OCI-LY7 (cell line): Measurements from ENCODE around the gene GGT6. TPM values are rescaled to one million over a fixed set of nuclear protein-coding genes. Genes with fewer than 3 reads are reported as not detected.
A peak's percentile ranks its signal among the peaks of the same experiment; 100 is the strongest.

ENCODE experiments used
- BruUV-seq: library from RNA; stranded (reverse); fragments of 400-500 nt; replicated peaks from 2 replicates; lab custom pipeline; 2021; lab: Mats Ljungman, UMichigan
- CTCF ChIA-PET: fragments of 300-600 bp; sonication (Branson Sonifier 250); formaldehyde crosslinking; loops from one replicate; lab custom pipeline; 2022; ENCODE audit warnings: antibody characterized with exemption; ENCODE audit not compliant: unreplicated experiment; lab: Charles Lee
- POLR2A ChIA-PET: fragments of 300-600 bp; sonication (Branson Sonifier 250); formaldehyde crosslinking; loops from one replicate; lab custom pipeline; 2022; ENCODE audit warnings: antibody characterized with exemption; lab: Charles Lee
- DNase-seq: peaks from one replicate; pipeline ENCODE4 v3.0.0-alpha.2; 2015; ENCODE audit warnings: low spot score
- H2AFZ ChIP-seq: fragments of 200-600 bp; sonication (generic), shearing (Covaris generic); 2 replicates; pipeline ENCODE4 v1.6.1; 2014; ENCODE audit warnings: mild to moderate bottlenecking, antibody characterized with exemption, low read length, moderate library complexity
- H3K27ac ChIP-seq: fragments of 200-600 bp; sonication (generic); 2 replicates; pipeline ENCODE4 v1.5.1; 2014; ENCODE audit warnings: mixed run types, low read depth, mild to moderate bottlenecking, moderate library complexity, low read length, inconsistent platforms; ENCODE audit not compliant: poor library complexity, severe bottlenecking
- H3K36me3 ChIP-seq: fragments of 200-600 bp; sonication (generic); 2 replicates; pipeline ENCODE4 v1.6.1; 2014; ENCODE audit warnings: mild to moderate bottlenecking, antibody characterized with exemption, low read length, moderate library complexity, mixed read lengths; ENCODE audit not compliant: insufficient read depth
- H3K4me1 ChIP-seq: fragments of 200-600 bp; sonication (generic); 2 replicates; pipeline ENCODE4 v1.5.1; 2014; ENCODE audit warnings: mild to moderate bottlenecking, low read length; ENCODE audit not compliant: insufficient read depth, poor library complexity, severe bottlenecking
- H3K4me2 ChIP-seq: fragments of 200-600 bp; sonication (generic); 2 replicates; pipeline ENCODE4 v1.6.1; 2014; ENCODE audit warnings: mild to moderate bottlenecking, low read length
- H3K4me3 ChIP-seq: fragments of 200-600 bp; sonication (generic); 2 replicates; pipeline ENCODE4 v1.5.1; 2014; ENCODE audit warnings: mild to moderate bottlenecking, low read depth, low read length; ENCODE audit not compliant: poor library complexity, severe bottlenecking
- H3K79me2 ChIP-seq: fragments of 200-600 bp; sonication (generic); 2 replicates; pipeline ENCODE4 v1.6.1; 2016; ENCODE audit warnings: low read depth, mild to moderate bottlenecking, low read length, moderate library complexity, mixed read lengths; ENCODE audit not compliant: insufficient read depth
- H3K9me2 ChIP-seq: fragments of 200-600 bp; sonication (generic); 2 replicates; pipeline ENCODE4 v1.6.1; 2016; ENCODE audit warnings: mild to moderate bottlenecking, low read length, mixed read lengths; ENCODE audit not compliant: insufficient read depth
- H3K9me3 ChIP-seq: fragments of 200-600 bp; sonication (generic); 2 replicates; pipeline ENCODE4 v1.6.1; 2014; ENCODE audit warnings: mild to moderate bottlenecking, mixed run types, low read length, mixed read lengths
- H4K20me1 ChIP-seq: fragments of 200-600 bp; sonication (generic); 2 replicates; pipeline ENCODE4 v1.6.1; 2014; ENCODE audit warnings: mild to moderate bottlenecking, antibody characterized with exemption, low read length, moderate library complexity, mixed read lengths; ENCODE audit not compliant: insufficient read depth
- CTCF ChIP-seq: fragments of 200-600 bp; sonication (generic); conservative IDR thresholded peaks from 2 replicates; pipeline ENCODE4 v1.5.1; 2014; ENCODE audit warnings: mild to moderate bottlenecking, antibody characterized with exemption, low read length, moderate library complexity, mixed read lengths
- EZH2phosphoT487 ChIP-seq: fragments of 200-600 bp; sonication (generic); IDR thresholded peaks from 2 replicates; pipeline ENCODE4 v1.6.1; 2018; ENCODE audit warnings: low read depth, borderline replicate concordance, mild to moderate bottlenecking, mixed run types, antibody characterized with exemption, low read length, moderate library complexity, mixed read lengths
- intact Hi-C: fragments of 100-400 bp; cut with micrococcal nuclease; formaldehyde crosslinking; loops from one replicate; pipeline ENCODE4 v1.10.0; 2022; ENCODE audit not compliant: unreplicated experiment
- total RNA-seq, 2 experiments: library from RNA; depleted of rRNA in 1 of 2; stranded (reverse); fragments of >200 nt in 1 of 2; shearing (Covaris generic) in 1 of 2; gene quantifications; 2 replicates each; pipeline ENCODE4 v1.2.3, GENCODE V29; 2014 to 2022

The GGT6 gene
- total RNA-seq, 2 experiments from 2014 or later: not detected

DNA sequence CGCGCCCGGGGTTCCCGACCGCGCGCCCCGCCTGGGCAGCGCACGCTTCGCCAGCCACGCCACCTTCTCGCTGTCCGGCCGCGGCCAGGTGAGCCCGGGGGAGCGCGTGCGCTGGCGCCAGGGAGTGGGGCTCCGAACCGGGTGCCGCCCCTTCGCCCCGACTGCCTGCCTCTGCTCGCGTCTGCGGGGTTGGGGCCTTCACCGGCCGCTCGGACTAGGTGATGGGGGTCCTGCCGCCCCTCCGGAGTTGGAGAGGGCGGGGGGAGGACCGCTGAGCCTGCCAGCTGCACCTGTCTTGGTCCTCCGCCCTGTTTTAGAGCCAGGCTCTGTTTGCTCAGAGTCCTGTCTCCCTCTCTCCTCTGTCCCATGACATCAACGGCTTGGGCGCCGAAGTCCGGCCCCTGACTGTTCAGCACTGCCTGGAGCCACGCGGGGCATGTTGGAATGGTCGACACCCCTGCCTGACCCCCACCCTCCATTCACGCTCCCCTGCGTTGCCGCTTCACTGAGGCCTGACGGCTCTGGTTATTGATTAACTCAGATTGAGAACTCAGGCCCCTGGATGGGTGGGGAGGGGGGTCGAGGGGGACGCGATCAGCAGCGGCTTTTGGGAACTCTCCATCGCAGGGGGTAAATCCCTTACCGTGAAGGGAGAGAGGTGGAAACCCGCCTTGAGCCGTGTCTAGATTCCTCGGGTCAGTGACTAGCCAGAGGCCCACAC, 24.7 kb upstream of the GGT6 start:
- Histone ChIP-seq H2AFZ (no peak overlapping the region), H3K79me2 (no peaks in the 10 kb centered on the region), H3K9me3 (no peaks in the 10 kb centered on the region), H4K20me1 (no peaks in the 10 kb centered on the region), H3K9me2 (no peaks in the 10 kb centered on the region), H3K27ac (no peak overlapping the region), H3K4me2 (no peak overlapping the region), H3K4me3 (no peak overlapping the region), H3K36me3 (no peaks in the 10 kb centered on the region), H3K4me1 (no peaks in the 10 kb centered on the region)
- BruUV-seq: no TSS peak
- ChIA-PET CTCF (no interaction called here), POLR2A (no interaction called here)
- DNase-seq: no peak
- TF ChIP-seq EZH2phosphoT487 (no peak), CTCF (no peak)
- intact Hi-C loops: no loop called here

GRCh38 chr17:4584101-4584916, 23.9 kb upstream of the GGT6 start, which contains the start of gene SMTNL2:
SMTNL2 (plus strand) TSS chr17:4584529; CDS start chr17:4584606, 77 bp downstream.
- Histone ChIP-seq H3K4me2 (no peak within 1 kb of the TSS), H3K36me3 (no peaks in the 10 kb centered on the region), H3K9me3 (no peaks in the 10 kb centered on the region), H3K79me2 (no peaks in the 10 kb centered on the region), H2AFZ (no peak within 1 kb of the TSS), H3K27ac (no peak within 1 kb of the TSS), H3K4me1 (no peaks in the 10 kb centered on the region), H3K4me3 (no peak within 1 kb of the TSS), H3K9me2 (no peaks in the 10 kb centered on the region), H4K20me1 (no peaks in the 10 kb centered on the region)
- CTCF ChIA-PET: no interaction called here
- intact Hi-C loops: no loop called here
- POLR2A ChIA-PET: no interaction called here
- no peak for TF ChIP-seq EZH2phosphoT487
- no peak for TF ChIP-seq CTCF
- DNase-seq: no peak
- BruUV-seq: no TSS peak

DNA sequence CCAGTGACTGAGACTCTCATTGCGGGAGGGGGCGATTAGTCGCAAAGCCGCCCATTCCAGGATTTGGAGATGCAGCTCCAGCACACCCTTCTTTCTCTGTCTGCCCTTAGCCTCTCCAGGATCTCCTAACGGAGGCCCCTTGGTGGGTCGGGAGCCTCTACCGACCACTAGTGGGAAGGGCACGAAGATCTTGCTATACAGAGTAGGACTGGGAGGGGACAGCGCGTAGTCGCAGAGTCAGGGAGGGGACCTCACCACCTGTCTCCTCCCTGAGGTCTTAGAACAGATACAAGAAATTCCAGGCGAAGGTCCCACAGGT, 23.4 kb upstream of the GGT6 start:
- Histone ChIP-seq H3K36me3 (no peaks in the 10 kb centered on the region), H3K4me1 (no peaks in the 10 kb centered on the region), H3K9me2 (no peaks in the 10 kb centered on the region), H3K27ac (no peak overlapping the region), H3K79me2 (no peaks in the 10 kb centered on the region), H3K4me3 (no peak overlapping the region), H3K9me3 (no peaks in the 10 kb centered on the region), H2AFZ (no peak overlapping the region), H4K20me1 (no peaks in the 10 kb centered on the region), H3K4me2 (no peak overlapping the region)
- POLR2A ChIA-PET: no interaction called here
- peak; percentile 11 for DNase-seq
- CTCF ChIA-PET: no interaction called here
- intact Hi-C loops: no loop called here
- BruUV-seq: no TSS peak
- TF ChIP-seq CTCF: peak; percentile 48
- TF ChIP-seq EZH2phosphoT487: no peak
